Lower lobe of right lung (tissue), 2 donors: ENCODE data around the gene SSC5D. TPM values are rescaled to one million over a fixed set of nuclear protein-coding genes. Genes with fewer than 3 reads are reported as not detected.

Experiments
- ATAC-seq, 2 donors: fragments of 200-7000 bp; cut with Tn5 transposase; one replicate each; pipeline ENCODE4 v1.9.1; 2020 to 2022; ENCODE audit warnings: mild to moderate bottlenecking in 2 of 2, moderate library complexity in 2 of 2
- DNase-seq: peaks from one replicate; pipeline ENCODE4 v3.0.0-alpha.2; 2020
- H3K27ac ChIP-seq: fragments of 200-600 bp; one replicate; pipeline ENCODE4 v1.8.0; 2022
- H3K27me3 ChIP-seq: fragments of 200-600 bp; one replicate; pipeline ENCODE4 v1.8.0; 2022; ENCODE audit warnings: low read depth
- H3K36me3 ChIP-seq: fragments of 200-600 bp; one replicate; pipeline ENCODE4 v1.8.0; 2022; ENCODE audit warnings: mild to moderate bottlenecking
- H3K4me1 ChIP-seq: fragments of 200-600 bp; one replicate; pipeline ENCODE4 v1.8.0; 2022
- H3K4me3 ChIP-seq: fragments of 200-600 bp; one replicate; pipeline ENCODE4 v1.8.0; 2022; ENCODE audit warnings: mild to moderate bottlenecking
- H3K9me3 ChIP-seq: fragments of 200-600 bp; one replicate; pipeline ENCODE4 v1.8.0; 2022
- intact Hi-C: fragments of 100-400 bp; cut with DNase I; formaldehyde crosslinking; loops from one replicate; pipeline ENCODE4 v1.11.0; 2022
- total RNA-seq: library from RNA; stranded (reverse); fragmentation: NEBNext Ultra II Directional; extraction: Animal tissue kit (Norgen Biotek cat#: 25700); gene quantifications from one replicate; pipeline ENCODE4 v1.2.1, GENCODE V29; 2021
- TF ChIP-seq, protein P1 (sequence below): fragments of 200-600 bp; IDR thresholded peaks from one replicate; pipeline ENCODE4 v1.8.0; 2022; ENCODE audit warnings: antibody characterized with exemption, mild to moderate bottlenecking
- donor health status: DM: no; HTN: yes; CAD: no; lungs with severe emphysema.

SSC5D gene
- total RNA-seq, 1 donor from 2014 or later, result 4.7 TPM

GRCh38 chr19:55472463-55472862 is 15.8 kb upstream of the SSC5D start:
- peaks cover 10% of the 10 kb centered on the region for H3K4me1 ChIP-seq
- H3K27me3 ChIP-seq, result no peaks in the 10 kb centered on the region
- intact Hi-C loops, result no loop called here
- H3K36me3 ChIP-seq, result no peaks in the 10 kb centered on the region
- no peak for DNase-seq
- H3K4me3 ChIP-seq, result no peak overlapping the region
- H3K9me3 ChIP-seq, result no peaks in the 10 kb centered on the region
- TF ChIP-seq, protein P1, sequence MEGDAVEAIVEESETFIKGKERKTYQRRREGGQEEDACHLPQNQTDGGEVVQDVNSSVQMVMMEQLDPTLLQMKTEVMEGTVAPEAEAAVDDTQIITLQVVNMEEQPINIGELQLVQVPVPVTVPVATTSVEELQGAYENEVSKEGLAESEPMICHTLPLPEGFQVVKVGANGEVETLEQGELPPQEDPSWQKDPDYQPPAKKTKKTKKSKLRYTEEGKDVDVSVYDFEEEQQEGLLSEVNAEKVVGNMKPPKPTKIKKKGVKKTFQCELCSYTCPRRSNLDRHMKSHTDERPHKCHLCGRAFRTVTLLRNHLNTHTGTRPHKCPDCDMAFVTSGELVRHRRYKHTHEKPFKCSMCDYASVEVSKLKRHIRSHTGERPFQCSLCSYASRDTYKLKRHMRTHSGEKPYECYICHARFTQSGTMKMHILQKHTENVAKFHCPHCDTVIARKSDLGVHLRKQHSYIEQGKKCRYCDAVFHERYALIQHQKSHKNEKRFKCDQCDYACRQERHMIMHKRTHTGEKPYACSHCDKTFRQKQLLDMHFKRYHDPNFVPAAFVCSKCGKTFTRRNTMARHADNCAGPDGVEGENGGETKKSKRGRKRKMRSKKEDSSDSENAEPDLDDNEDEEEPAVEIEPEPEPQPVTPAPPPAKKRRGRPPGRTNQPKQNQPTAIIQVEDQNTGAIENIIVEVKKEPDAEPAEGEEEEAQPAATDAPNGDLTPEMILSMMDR, result no peak
- H3K27ac ChIP-seq, result no peak overlapping the region
- ATAC-seq, result peak; percentile 13 to 34

GRCh38 chr19:55473225-55474012 is 14.8 kb upstream of the SSC5D start:
- Histone ChIP-seq H3K9me3 (no peaks in the 10 kb centered on the region), H3K27me3 (no peaks in the 10 kb centered on the region), H3K4me3 (no peak overlapping the region), H3K4me1 (peaks cover 19% of the 10 kb centered on the region), H3K27ac (no peak overlapping the region), H3K36me3 (no peaks in the 10 kb centered on the region)
- ATAC-seq (no peak), DNase-seq (no peak)
- TF ChIP-seq, protein P1, result no peak
- intact Hi-C loops, result no loop called here

DNA sequence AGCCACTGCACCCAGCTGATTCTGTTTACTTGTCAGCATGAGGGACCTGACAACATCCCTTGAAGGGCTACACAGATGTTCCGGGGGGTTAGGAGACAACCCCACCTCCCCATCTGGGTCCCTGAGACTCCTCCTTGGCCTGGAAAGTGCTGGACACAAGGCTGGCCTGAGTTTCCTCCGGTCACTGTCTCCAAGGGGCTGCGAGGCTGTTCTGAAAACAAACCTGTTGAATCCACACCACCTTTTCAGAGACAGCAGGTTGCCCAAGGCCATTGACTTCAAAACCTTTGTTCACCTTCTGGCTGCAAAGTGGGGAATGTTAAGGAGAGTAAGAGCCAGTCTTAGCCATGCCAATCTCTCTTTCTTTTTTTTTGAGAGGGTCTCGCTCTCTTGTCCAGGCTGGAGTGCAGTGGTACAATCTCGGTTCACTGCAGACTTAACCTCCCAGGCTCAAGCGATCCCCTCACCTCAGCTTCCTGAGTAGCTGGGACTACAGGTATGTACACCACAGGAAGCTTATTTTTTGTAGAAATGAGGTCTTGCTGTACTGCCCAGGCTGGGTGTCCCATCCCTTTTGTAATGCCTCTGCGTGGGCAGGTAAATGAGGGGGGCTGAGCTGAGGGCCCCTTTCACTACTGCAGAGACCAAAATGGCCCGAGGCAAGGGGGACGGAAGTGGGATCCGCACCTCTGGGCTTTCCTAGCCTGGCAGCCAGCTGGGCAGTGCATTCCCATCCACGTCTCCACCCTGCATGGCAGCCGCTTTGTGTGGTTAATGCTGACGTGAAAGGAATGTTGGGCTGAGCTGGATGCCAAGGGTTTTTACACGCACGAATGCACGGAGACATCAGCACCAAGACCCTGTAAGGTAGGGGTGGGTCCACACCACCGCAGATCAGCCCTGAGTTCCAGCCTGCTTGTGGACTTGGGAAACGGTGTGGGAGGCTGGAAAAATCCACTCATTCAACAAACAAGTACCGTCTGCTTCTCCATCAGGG is 13.7 kb upstream of the SSC5D start:
- TF ChIP-seq, protein P1, result no peak
- Histone ChIP-seq H3K4me1 (peaks cover 22% of the 10 kb centered on the region), H3K27me3 (no peaks in the 10 kb centered on the region), H3K9me3 (no peaks in the 10 kb centered on the region), H3K27ac (no peak overlapping the region), H3K4me3 (no peak overlapping the region), H3K36me3 (no peaks in the 10 kb centered on the region)
- intact Hi-C loops, result no loop called here
- no peak for ATAC-seq
- no peak for DNase-seq

GRCh38 chr19:55476100-55476775 is 12.0 kb upstream of the SSC5D start, which contains the start of gene ZNF628:
ZNF628 (plus strand) TSS chr19:55476617; CDS start chr19:55479911, 3,294 bp downstream.
- no peaks in the 10 kb centered on the region for H3K27me3 ChIP-seq
- peak within 1 kb of the TSS; percentile 94 for H3K27ac ChIP-seq
- ATAC-seq (peak; percentile 97 to 98), DNase-seq (peak; percentile 99)
- H3K9me3 ChIP-seq, result no peaks in the 10 kb centered on the region
- H3K36me3 ChIP-seq, result peaks cover 6% of the 10 kb centered on the region
- peaks cover 22% of the 10 kb centered on the region for H3K4me1 ChIP-seq
- TF ChIP-seq, protein P1, result no peak
- intact Hi-C loops, result no loop called here
- H3K4me3 ChIP-seq, result peak within 1 kb of the TSS; percentile 64

DNA sequence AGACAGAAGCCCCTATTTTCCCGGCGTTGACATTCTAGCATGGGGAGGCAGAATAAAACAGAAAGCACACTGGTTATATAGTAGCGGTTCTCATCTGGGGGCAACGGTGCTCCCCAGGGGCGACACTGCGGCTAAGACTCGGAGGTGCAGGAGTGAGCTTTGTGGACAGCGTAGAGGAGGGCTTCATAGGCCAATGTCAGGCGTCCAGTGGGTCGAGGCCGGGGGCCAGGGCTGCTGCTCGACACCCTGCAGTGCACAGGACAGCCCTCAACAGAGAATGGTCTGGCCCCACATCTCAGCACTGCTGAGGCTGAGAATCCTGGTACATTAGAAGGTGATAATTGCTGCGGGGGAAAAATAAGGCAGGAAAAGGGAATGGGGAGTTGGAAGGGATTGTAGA is 10.3 kb upstream of the SSC5D start:
- DNase-seq (no peak), ATAC-seq (no peak)
- H3K27me3 ChIP-seq, result no peaks in the 10 kb centered on the region
- H3K4me3 ChIP-seq, result peak overlapping the region; percentile 64
- H3K4me1 ChIP-seq, result peaks cover 22% of the 10 kb centered on the region
- H3K9me3 ChIP-seq, result no peaks in the 10 kb centered on the region
- H3K36me3 ChIP-seq, result peaks cover 20% of the 10 kb centered on the region
- intact Hi-C loops, result no loop called here
- no peak overlapping the region for H3K27ac ChIP-seq
- TF ChIP-seq, protein P1, result no peak
